Nephron (organoid): Measurements from ENCODE around the gene KLHL10.
A peak's percentile ranks its signal among the peaks of the same experiment; 100 is the strongest.
"Not testable (repeated sequence)": the region's sequence is repeated elsewhere in the genome, so short reads cannot be mapped to it uniquely, and the experiment has no call there.

Experiments used
- H3K27ac Mint-ChIP-seq, 3 experiments: 2 replicates each; pipeline ENCODE4 v1.8.0; 2020; ENCODE audit warnings: mixed read lengths in 3 of 3, mild to moderate bottlenecking in 2 of 3, moderate library complexity in 1 of 3
- H3K27me3 Mint-ChIP-seq: 2 replicates; pipeline ENCODE4 v1.8.0; 2021; ENCODE audit warnings: low read depth, mild to moderate bottlenecking, moderate library complexity, mixed read lengths
- H3K36me3 Mint-ChIP-seq: 2 replicates; pipeline ENCODE4 v1.8.0; 2020; ENCODE audit warnings: low read depth, mixed read lengths
- H3K4me1 Mint-ChIP-seq: 2 replicates; pipeline ENCODE4 v1.8.0; 2020; ENCODE audit warnings: mixed read lengths
- H3K4me3 Mint-ChIP-seq, 3 experiments: 2 replicates each; pipeline ENCODE4 v1.8.0; 2020; ENCODE audit warnings: mild to moderate bottlenecking in 3 of 3, mixed read lengths in 3 of 3, moderate library complexity in 2 of 3
- H3K9me3 Mint-ChIP-seq: 2 replicates; pipeline ENCODE4 v1.8.0; 2020; ENCODE audit warnings: mixed read lengths
- TF ChIP-seq, protein P1 (sequence below), 3 experiments: fragments of 200-600 bp; sonication (generic); IDR thresholded peaks; one replicate each; pipeline ENCODE4 v1.5.0; 2021; ENCODE audit warnings: antibody characterized with exemption in 3 of 3; ENCODE audit not compliant: unreplicated experiment in 3 of 3

The KLHL10 gene

GRCh38 chr17:41825175-41825845 is 12.3 kb upstream of the KLHL10 start:
- TF ChIP-seq, protein P1, sequence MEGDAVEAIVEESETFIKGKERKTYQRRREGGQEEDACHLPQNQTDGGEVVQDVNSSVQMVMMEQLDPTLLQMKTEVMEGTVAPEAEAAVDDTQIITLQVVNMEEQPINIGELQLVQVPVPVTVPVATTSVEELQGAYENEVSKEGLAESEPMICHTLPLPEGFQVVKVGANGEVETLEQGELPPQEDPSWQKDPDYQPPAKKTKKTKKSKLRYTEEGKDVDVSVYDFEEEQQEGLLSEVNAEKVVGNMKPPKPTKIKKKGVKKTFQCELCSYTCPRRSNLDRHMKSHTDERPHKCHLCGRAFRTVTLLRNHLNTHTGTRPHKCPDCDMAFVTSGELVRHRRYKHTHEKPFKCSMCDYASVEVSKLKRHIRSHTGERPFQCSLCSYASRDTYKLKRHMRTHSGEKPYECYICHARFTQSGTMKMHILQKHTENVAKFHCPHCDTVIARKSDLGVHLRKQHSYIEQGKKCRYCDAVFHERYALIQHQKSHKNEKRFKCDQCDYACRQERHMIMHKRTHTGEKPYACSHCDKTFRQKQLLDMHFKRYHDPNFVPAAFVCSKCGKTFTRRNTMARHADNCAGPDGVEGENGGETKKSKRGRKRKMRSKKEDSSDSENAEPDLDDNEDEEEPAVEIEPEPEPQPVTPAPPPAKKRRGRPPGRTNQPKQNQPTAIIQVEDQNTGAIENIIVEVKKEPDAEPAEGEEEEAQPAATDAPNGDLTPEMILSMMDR (IDR thresholded peaks at IDR 0.05; ENCODE audit: unreplicated experiment in 3 of 3), result no peak
- no peak overlapping the region for H3K4me3 Mint-ChIP-seq
- H3K4me1 Mint-ChIP-seq, result no peaks in the 10 kb centered on the region
- H3K27me3 Mint-ChIP-seq, result no peaks in the 10 kb centered on the region
- no peaks in the 10 kb centered on the region for H3K9me3 Mint-ChIP-seq
- no peak overlapping the region for H3K27ac Mint-ChIP-seq
- peaks cover 39% of the 10 kb centered on the region for H3K36me3 Mint-ChIP-seq

GRCh38 chr17:41829961-41830360 is 7.7 kb upstream of the KLHL10 start:
- H3K27me3 Mint-ChIP-seq, H3K27ac Mint-ChIP-seq, H3K4me1 Mint-ChIP-seq, H3K4me3 Mint-ChIP-seq, H3K9me3 Mint-ChIP-seq: not testable (repeated sequence)
- H3K36me3 Mint-ChIP-seq, result peaks cover 57% of the 10 kb centered on the region

DNA sequence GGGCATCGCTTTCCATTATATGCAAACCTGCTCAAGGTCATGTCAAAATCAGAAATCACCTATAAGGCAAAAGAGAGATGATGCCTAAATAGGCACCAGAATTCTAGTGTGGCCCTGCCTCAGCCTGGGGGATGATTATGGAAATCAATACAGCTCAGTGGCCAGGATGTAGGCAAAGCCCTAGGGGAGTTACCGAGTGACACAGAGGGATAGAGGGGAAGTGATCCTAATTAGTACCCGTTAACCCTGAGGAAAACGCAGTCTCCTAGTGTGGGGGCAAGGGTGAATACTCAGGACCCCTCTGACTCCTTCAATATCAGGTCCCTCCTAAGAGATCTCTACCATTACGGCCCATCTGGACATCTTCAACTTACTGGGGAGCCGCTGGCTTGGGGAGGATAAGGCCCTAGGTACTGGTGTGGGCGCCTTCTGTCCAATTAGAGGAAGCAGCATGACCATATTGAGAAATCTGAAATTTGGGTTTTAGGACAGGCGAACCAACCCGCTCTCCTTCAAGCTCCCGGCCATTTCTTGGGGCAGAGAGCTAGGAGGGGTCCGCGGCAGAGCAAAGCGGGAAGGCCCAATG is 2.3 kb upstream of the KLHL10 start:
- peaks cover 31% of the 10 kb centered on the region for H3K36me3 Mint-ChIP-seq
- no peaks in the 10 kb centered on the region for H3K9me3 Mint-ChIP-seq
- peak overlapping the region in 2 of 3 experiments; percentile 41 to 76 for H3K27ac Mint-ChIP-seq
- H3K4me3 Mint-ChIP-seq, result peak overlapping the region; percentile 91 to 93 (median 91)
- TF ChIP-seq, protein P1 (IDR thresholded peaks at IDR 0.05; ENCODE audit: unreplicated experiment in 3 of 3), result no peak
- no peaks in the 10 kb centered on the region for H3K27me3 Mint-ChIP-seq
- H3K4me1 Mint-ChIP-seq, result peaks cover 12% of the 10 kb centered on the region

- Mint-ChIP-seq H3K4me3 (peak within 1 kb of the TSS; percentile 91 to 93 (median 91)), H3K4me1 (peaks cover 12% of the 10 kb centered on the region), H3K27ac (peak within 1 kb of the TSS in 2 of 3 experiments; percentile 41 to 76)
Measured at GRCh38 chr17:41835800-41836549, 1.6 kb upstream of the KLHL10 start, which contains the start of gene NT5C3B. Gene NT5C3B (minus strand): TSS chr17:41836232. CDS start chr17:41836193, 39 bp downstream.

DNA sequence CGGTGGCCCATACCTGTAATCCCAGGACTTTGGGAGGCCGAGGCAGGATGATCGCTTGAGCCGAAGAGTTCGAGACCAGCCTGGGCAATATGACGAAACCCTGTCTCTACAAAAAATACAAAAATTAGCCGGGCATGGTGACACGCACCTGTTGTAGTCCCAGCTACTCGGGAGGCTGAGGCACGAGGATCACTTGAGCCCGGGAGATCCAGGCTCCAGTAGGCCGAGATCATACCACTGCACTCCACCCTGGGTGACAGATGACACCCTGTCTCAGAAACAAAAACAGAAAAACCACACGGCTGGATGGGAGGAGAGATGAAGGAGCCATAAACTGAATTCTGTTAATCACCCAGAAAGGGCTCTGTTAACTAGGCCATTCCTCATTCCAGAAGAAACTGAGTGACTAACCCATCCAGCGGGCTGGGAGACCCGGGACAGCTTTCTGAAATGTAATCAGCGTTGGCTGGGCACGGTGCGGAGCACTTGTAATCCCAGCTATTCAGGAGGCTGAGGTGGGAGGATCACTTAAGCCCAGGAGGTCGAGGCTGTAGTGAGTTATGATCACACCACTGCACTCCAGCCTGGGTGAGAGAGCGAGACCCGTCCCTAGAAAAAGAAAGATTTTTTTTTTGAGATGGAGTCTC is 952 bp upstream of the KLHL10 start:
- Mint-ChIP-seq H3K27me3 (no peaks in the 10 kb centered on the region), H3K4me3 (peak overlapping the region; percentile 84 to 91 (median 91)), H3K9me3 (no peaks in the 10 kb centered on the region), H3K36me3 (peaks cover 20% of the 10 kb centered on the region), H3K4me1 (peaks cover 12% of the 10 kb centered on the region), H3K27ac (no peak overlapping the region)
- TF ChIP-seq, protein P1 (IDR thresholded peaks at IDR 0.05; ENCODE audit: unreplicated experiment in 3 of 3), result no peak

More at GRCh38 chr17:41835800-41836549, 1.6 kb upstream of the KLHL10 start, which contains the start of gene NT5C3B:
- H3K27me3 Mint-ChIP-seq, result no peaks in the 10 kb centered on the region
- TF ChIP-seq, protein P1 (IDR thresholded peaks at IDR 0.05; ENCODE audit: unreplicated experiment in 3 of 3), result no peak
- H3K36me3 Mint-ChIP-seq, result peaks cover 25% of the 10 kb centered on the region
- H3K9me3 Mint-ChIP-seq, result no peaks in the 10 kb centered on the region

GRCh38 chr17:41839448-41839847 is 1.8 kb downstream of the KLHL10 start:
- not testable (repeated sequence) for H3K4me3 Mint-ChIP-seq, H3K27ac Mint-ChIP-seq, H3K27me3 Mint-ChIP-seq, H3K36me3 Mint-ChIP-seq, H3K9me3 Mint-ChIP-seq
- peaks cover 11% of the 10 kb centered on the region for H3K4me1 Mint-ChIP-seq

GRCh38 chr17:41840781-41841180 is 3.2 kb downstream of the KLHL10 start:
- not testable (repeated sequence) for H3K27ac Mint-ChIP-seq, H3K9me3 Mint-ChIP-seq, H3K27me3 Mint-ChIP-seq

More at GRCh38 chr17:41840781-41841180, 3.2 kb downstream of the KLHL10 start:
- H3K36me3 Mint-ChIP-seq, H3K4me3 Mint-ChIP-seq, H3K4me1 Mint-ChIP-seq: not testable (repeated sequence)
